GM12891 (cell line): ENCODE measurements around the gene FAM181A.

Experiments
- POLR2A ChIP-seq: IDR thresholded peaks from 2 replicates; pipeline ENCODE4 v1.6.1; 2011; ENCODE audit warnings: low read depth, low read length, control low read depth
- POLR2AphosphoS5 ChIP-seq: IDR thresholded peaks from 2 replicates; pipeline ENCODE4 v1.6.1; 2011; ENCODE audit warnings: low read depth, low read length, control low read depth
- POU2F2 ChIP-seq: IDR thresholded peaks from 2 replicates; pipeline ENCODE4 v1.6.1; 2011; ENCODE audit warnings: low read depth, mild to moderate bottlenecking, control low read depth, low read length, moderate library complexity
- SPI1 ChIP-seq: IDR thresholded peaks from 2 replicates; pipeline ENCODE4 v1.6.1; 2011; ENCODE audit warnings: low read depth, low read length, control low read depth
- TAF1 ChIP-seq: IDR thresholded peaks from 2 replicates; pipeline ENCODE4 v1.6.1; 2011; ENCODE audit warnings: low read depth, low read length, control low read depth

- TF ChIP-seq POLR2A, result no peak
- TF ChIP-seq SPI1, result no peak
- no peak for TF ChIP-seq POU2F2
- no peak for TF ChIP-seq TAF1
- TF ChIP-seq POLR2AphosphoS5, result no peak
Measured at GRCh38 chr14:93953739-93954515, 26.8 kb downstream of the FAM181A start.
